ENCODE results near the gene MON1B. TPM values are rescaled to one million over a fixed set of nuclear protein-coding genes. Genes with fewer than 3 reads are reported as not detected.

The MON1B gene
- total and polyA plus RNA-seq, 2 donors = 7.9 to 14.3 TPM

GRCh38 chr16:77250400-77250799 is 59.4 kb downstream of the MON1B start:
- H3K4me1 ChIP-seq (ENCODE audit: control insufficient read depth in 2 of 2, insufficient read depth in 2 of 2, low read length in 2 of 2) = no peaks in the 10 kb centered on the region
- no peak for DNase-seq (ENCODE audit: low read depth in 6 of 9, low spot score in 9 of 9)
- H3K27me3 ChIP-seq (ENCODE audit: control insufficient read depth in 2 of 2, insufficient read depth in 1 of 2, low read length in 1 of 2) = no peaks in the 10 kb centered on the region
- no peak overlapping the region for H3K4me3 ChIP-seq (ENCODE audit: low read length in 2 of 2)
- WGBS = 94% methylated on average over 4 of the region's 4 CpGs
- H3K9me3 ChIP-seq (ENCODE audit: control insufficient read depth in 2 of 2, insufficient read depth in 1 of 2, low read length in 1 of 2) = no peaks in the 10 kb centered on the region
- no peaks in the 10 kb centered on the region for H3K36me3 ChIP-seq (ENCODE audit: control insufficient read depth in 2 of 2, insufficient read depth in 2 of 2, low read length in 1 of 2)
- no peak overlapping the region for H3K27ac ChIP-seq (ENCODE audit: low read depth in 1 of 2, low read length in 1 of 2)

Other genes with a start within 250 kb of the MON1B start
- gene SYCE1L, start 8.2 kb downstream of the MON1B start, total RNA-seq = 11.2 TPM
- 15.6 TPM for gene SYCE1L, start 8.2 kb downstream of the MON1B start, polyA plus RNA-seq
- 1.4 TPM for gene ADAMTS18, start 243.8 kb downstream of the MON1B start, total RNA-seq
- 1.1 TPM for gene ADAMTS18, start 243.8 kb downstream of the MON1B start, polyA plus RNA-seq